Measurements from ENCODE around the gene CAVIN3. TPM values are rescaled to one million over a fixed set of nuclear protein-coding genes. Genes with fewer than 3 reads are reported as not detected.

CAVIN3 gene
- total RNA-seq, 1 donor from 2014 or later: 9.9 TPM

- peaks cover 13% of the 10 kb centered on the region for H3K27me3 Mint-ChIP-seq (ENCODE audit: low read depth)
- no peak overlapping the region for H3K27ac Mint-ChIP-seq (ENCODE audit: unreplicated experiment)
- no peaks in the 10 kb centered on the region for H3K36me3 Mint-ChIP-seq (ENCODE audit: low read depth)
- no peak for TF ChIP-seq CTCF (conservative IDR thresholded peaks at IDR 0.05)
- no peak overlapping the region for H3K4me3 Mint-ChIP-seq
- no peaks in the 10 kb centered on the region for H3K9me3 Mint-ChIP-seq
- DNase-seq (ENCODE audit: low read depth, low spot score): no peak
- H3K4me1 Mint-ChIP-seq: no peaks in the 10 kb centered on the region
These were observed 50.3 kb downstream of the CAVIN3 start for GRCh38 chr11:6269994-6270393.

Other genes starting within 250 kb of the CAVIN3 start
- not detected in 2 replicates for gene OR56B4, start 212.8 kb downstream of the CAVIN3 start, total RNA-seq
- not detected in 2 replicates for gene OR52B2, start 150.2 kb downstream of the CAVIN3 start, total RNA-seq
- gene OR52W1, start 121.3 kb downstream of the CAVIN3 start, total RNA-seq: not detected in 2 replicates
- not detected in 2 replicates for gene C11orf42, start 114.9 kb downstream of the CAVIN3 start, total RNA-seq
- gene FHIP1B, start 85.9 kb downstream of the CAVIN3 start, total RNA-seq: 25.3 and 25.5 TPM in 2 replicates
- gene CNGA4, start 81.4 kb downstream of the CAVIN3 start, total RNA-seq: 0.16 TPM in 1 of 2 replicates, not detected in the other
- 0.51 TPM in 1 of 2 replicates, not detected in the other for gene CCKBR, start 60.7 kb downstream of the CAVIN3 start, total RNA-seq
- 14.6 and 17.7 TPM in 2 replicates for gene SMPD1, start 70.0 kb upstream of the CAVIN3 start, total RNA-seq
- gene APBB1, start 98.6 kb upstream of the CAVIN3 start, total RNA-seq: 86.9 and 90.0 TPM in 2 replicates
- gene HPX, start 120.5 kb upstream of the CAVIN3 start, total RNA-seq: 4.3 and 6.0 TPM in 2 replicates
- 20.6 and 26.2 TPM in 2 replicates for gene TRIM3, start 153.4 kb upstream of the CAVIN3 start, total RNA-seq
- 52.4 and 57.1 TPM in 2 replicates for gene ARFIP2, start 160.8 kb upstream of the CAVIN3 start, total RNA-seq
- 43.6 and 47.6 TPM in 2 replicates for gene TIMM10B, start 161.0 kb upstream of the CAVIN3 start, total RNA-seq
- 10.2 and 12.6 TPM in 2 replicates for gene DNHD1, start 176.8 kb upstream of the CAVIN3 start, total RNA-seq